ENCODE data around the gene FBN2.

FBN2 gene

DNA sequence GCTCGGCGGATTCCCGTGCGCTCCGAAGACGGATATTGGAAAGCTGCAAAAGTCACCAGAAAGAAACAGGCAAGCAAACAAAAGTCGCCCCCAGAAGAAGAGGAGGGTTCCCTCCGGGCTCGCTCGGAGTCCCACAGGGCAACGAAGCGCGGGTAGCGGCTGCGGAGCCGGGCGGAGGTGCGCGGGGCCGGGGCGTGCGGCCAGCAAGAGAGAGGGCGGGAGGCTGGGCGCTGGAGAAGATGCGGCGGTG lies at the start of gene FBN2:
TSS of gene FBN2 (minus strand) at position 246 of the 250 bp plus-strand sequence. CDS start 642 bp downstream, outside the sequence.
- DNase-seq: no peak

- no peak for DNase-seq
Measured at GRCh38 chr5:128587275-128587674, 49.2 kb upstream of the FBN2 start.

- DNase-seq: no peak
Measured at GRCh38 chr5:128586848-128587247, 48.8 kb upstream of the FBN2 start.

GRCh38 chr5:128579639-128580038 lies 41.6 kb upstream of the FBN2 start:
- no peak for DNase-seq

- DNase-seq: no peak
Measured at GRCh38 chr5:128579093-128579492, 41.0 kb upstream of the FBN2 start.

DNA sequence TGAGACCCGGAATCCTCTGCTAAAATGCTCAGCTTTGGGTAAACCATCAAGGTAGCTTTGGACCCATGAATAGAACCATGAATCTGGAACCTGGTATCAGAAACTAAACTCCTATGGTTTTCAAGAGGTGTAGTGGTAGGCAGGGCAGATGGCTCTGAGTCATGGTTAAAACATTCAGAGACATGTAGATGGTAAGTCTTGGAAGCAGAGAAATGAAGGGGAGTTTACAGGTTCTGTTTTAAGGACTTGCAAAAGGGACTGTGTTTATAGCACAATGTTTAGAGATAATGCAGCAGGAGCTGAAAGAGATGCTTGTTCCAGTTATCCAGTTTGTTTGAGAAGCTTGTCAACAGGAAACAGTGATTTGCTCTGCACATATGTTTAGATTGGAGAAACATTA lies 36.0 kb upstream of the FBN2 start:
- DNase-seq: no peak

GRCh38 chr5:128572930-128573319 lies 34.9 kb upstream of the FBN2 start:
- DNase-seq: no peak

DNA sequence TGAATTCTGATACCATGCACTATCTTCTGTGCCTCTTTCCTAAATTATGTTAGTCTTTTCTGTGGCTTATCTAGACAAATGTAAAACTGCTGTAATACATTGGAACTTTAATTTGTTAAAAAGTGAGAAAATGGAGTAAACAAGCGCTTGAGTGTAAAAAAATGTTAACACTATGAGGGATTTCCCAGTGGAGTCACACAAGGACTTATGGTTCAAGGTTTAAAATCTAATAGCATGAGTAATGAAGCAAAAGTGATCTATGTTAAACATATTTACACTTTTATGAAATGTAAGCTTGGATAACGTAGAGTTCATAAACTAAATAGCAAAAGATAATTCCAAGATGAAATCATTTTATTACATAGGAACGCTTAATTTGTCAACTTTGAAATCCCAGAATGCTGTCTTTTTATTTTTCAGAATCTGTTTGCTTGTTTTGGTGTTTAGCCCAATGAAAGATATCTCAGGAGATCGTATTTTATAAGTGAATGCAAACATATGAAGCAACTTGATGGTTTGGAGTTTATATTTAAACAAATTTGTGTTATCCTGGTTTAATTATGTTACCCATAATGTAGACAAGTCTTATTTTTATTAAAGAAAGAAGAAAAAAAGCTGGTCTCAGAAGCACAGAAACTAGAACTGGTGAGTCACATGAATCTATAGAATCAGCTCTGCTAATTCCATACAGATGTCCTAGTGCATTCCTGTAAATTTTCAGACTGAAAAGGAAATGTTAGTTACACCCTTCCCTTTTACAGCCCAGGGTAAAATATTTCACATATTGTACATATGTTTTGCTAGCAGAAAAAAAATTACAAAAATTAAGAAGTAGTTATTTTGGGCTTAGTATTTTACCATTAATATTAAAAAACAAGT lies 34.2 kb upstream of the FBN2 start:
- no peak for DNase-seq

- DNase-seq: no peak
Measured at GRCh38 chr5:128566178-128566577, 28.1 kb upstream of the FBN2 start.

DNA sequence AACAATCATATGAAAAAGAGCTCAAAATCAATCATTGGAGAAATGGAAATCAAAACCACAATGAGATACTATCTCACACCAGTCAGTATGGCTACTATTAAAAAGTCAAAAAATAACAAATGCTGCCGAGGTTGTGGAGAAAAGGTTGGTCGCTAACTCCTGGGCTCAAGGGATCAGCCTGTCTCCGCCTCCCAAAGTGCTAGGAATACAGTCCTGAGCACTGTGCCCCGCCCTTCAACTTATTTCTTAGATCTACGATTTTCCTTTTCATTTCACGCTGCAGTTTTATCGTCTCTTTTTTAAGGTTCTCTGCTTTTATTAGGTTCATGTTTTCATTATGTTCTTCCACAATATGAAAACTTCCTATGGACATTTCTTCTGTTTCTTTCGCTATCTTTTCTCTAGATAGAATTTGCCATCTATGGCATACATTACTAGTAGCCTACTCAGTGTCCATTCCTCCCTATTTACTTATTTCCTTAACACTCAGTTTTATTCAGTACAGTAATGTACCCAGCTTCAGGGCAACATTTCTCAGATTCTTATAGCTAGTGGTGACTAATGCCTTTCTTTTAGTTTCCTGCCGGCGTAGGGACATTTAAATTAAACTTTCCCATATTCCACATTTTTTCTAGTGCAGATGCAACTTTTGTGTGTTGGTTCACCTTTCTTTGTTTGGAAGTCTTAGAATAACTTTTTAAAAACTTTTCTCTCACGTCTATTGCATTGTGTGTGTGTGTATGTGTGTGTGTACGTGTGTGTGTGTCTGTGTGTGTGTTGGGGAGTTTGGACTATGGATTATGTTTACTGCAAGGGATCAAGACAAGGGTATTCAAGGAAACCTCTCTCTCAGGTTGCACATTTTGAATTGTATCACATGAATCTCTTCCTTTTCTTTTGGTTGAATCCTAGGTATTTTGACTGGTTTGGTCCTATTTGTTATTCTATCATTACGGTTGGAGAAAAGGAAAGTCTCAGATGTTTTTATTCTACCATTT lies 21.6 kb upstream of the FBN2 start:
- no peak for DNase-seq

DNA sequence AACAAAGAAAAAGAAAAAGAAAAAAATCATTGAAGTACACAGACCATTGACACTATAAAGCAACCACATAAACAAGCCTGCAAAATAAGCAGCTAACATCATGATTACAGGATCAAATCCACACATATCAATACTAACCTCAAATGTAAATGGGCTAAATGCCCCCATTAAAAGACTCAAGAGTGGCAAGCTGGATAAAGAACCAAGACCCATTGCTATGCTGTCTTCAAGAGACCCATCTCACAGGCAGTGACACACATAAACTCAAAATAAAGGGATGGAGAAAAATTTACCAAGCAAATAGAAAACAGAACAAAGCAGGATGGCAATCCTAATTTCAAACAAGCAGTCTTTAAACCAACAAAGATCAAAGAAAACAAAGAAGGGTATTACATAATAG lies 15.7 kb upstream of the FBN2 start:
- no peak for DNase-seq

GRCh38 chr5:128551476-128551875 lies 13.4 kb upstream of the FBN2 start:
- no peak for DNase-seq

- DNase-seq: no peak
Measured at GRCh38 chr5:128549496-128549895, 11.5 kb upstream of the FBN2 start.

DNA sequence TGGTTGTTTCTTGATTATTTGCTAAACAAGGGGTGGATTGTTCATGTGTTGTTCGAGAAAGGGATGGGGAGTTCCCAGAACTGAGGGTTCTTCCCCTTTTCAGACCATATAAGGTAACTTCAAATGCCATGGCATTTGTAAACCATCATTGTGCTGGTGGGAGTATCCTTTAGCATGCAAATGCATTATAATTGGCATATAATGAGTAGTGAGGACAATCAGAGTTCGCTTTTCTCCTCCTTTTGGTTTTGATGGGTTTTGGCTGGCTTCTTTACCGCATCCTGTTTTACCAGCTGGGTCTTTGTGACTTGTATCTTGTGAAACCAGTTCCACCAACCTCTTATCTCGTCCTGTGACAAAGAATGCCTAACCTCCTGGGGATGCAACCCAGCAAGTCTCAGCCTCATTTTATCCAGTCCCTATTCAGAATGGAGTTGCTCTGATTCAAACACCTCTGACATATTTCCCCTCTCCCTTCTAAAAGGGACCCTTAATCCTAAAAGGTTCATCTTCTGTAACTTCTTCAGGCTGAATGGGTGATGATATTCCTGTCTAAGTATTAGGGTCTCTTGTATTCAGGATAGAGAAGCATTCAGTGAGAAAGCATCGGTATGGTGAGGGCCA lies 8.7 kb upstream of the FBN2 start:
- no peak for DNase-seq

DNA sequence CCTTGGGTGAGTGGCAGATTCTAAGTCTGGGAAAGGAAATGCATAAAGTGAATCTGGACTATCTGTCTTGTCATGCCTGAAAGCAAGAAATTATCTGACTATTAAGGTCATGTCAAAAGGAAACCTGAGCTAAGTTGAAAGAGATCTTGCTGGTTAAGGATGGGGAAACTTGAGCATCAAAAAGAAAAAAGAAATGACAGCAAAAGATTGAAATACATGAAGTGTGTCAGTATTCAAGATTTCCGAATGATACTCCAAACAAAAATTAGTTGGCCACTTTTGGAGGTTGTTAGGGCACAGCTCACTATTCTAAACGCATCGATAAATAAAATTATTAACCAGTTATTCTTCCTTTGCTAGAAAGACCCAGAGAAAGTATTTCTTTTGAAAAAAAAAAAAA lies 3.3 kb upstream of the FBN2 start:
- no peak for DNase-seq

- no peak for DNase-seq
Measured at GRCh38 chr5:128539038-128539429, 989 bp upstream of the FBN2 start.

GRCh38 chr5:128538250-128539037 lies 399 bp upstream of the FBN2 start:
- no peak for DNase-seq

DNA sequence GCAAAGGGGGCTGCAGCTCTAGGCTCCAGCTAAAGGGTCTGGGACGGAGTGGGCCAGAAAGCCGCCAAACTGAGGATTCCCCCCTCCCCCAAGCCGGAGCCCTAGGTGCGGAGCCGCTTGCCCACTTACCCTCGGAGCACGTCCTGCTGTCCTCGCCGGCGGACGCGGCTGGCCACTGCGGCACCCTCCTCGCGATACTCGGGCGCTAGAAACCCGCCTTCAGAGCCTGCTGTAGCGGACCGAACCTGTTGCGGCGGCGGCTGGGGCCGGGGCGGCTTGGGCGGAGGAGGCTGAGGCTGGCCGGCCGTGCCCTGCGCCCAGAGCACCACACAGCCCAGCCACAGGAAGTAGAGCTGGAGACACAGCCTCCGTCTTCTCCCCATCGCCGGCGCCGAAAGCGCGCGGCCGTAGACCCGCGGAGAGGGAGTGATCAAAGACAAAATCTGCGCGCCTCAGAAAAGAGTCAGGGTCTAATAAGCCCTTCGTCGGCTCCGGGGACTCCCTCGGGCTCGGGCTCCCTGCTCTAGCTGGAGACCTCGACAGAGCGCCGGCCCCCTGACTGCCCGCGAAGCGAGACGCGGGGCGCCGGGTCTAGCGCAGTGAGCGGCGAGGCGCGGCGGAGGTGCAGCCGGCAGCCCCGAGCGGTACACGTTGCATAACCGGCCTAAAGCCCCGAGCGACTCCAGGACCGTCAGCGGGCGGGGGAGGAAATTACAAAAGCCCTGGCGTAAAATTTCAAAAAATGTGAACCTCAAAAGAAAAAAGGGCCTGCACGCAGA lies 635 bp downstream of the FBN2 start:
- DNase-seq: no peak

DNA sequence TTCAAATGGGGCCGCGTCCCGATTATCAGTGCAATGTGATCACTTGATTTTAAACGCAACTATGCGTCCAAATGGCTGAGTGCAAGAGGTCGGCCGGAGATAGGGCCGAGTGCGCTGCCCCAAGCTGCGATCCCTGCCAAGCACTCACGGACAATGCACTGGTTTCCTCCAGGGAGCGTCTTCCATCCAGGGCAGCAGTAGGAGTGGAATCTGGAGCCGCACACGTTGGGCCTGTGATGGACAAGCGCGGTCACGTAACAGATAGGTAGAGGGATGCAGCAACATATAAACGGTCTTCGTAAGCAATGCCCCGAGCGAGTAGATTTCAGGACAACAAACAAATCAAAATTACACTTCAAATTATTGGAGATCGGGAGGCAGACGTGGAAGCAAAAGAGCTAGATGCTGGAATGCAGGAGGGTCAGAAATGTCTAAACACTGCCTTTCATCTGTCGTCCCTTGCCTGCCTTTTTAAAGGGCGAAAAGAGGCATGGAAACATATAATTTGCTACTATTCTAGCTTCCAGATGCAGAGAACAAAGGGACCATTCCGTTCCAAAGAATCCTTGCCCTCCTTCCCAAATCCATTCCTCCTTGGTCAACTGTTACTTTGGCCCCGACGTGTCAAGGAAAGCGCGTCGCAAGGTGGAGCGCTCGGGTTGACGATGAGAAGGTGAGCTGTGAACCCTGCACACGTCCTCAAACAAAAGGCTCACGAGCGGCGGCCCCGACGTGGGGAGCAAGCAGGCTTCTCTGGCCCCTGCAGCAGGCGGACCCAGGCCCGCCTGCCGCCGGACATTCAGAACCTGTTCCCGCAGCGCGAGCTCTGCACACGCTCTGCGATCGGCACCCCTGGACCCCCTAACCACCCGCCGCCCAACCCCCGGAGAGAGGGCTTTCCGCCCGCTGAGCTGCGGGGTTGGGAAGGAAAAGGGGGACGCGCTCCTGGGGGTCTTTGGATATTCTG lies 1.5 kb downstream of the FBN2 start:
- DNase-seq: no peak

- no peak for DNase-seq
Measured at GRCh38 chr5:128535251-128535650, 2.8 kb downstream of the FBN2 start.

- no peak for DNase-seq
Measured at GRCh38 chr5:128534726-128535125, 3.3 kb downstream of the FBN2 start.
